ENCODE data around the gene HTT. TPM values are rescaled to one million over a fixed set of nuclear protein-coding genes. Genes with fewer than 3 reads are reported as not detected.

Gene HTT
- total and polyA plus RNA-seq, 2 of the 13 experiments (the other 11 are each of a cell fraction or from before 2014, with no cell fraction given), result 17.5 to 19.5 TPM

- TF ChIP-seq YY1 (IDR thresholded peaks at IDR 0.05; ENCODE audit: insufficient read depth, insufficient replicate concordance, low read depth, low read length) (no peak), ZBTB14 (CRISPR knock-in tag; IDR thresholded peaks at IDR 0.05) (no peak), ZNF546 (CRISPR knock-in tag; conservative IDR thresholded peaks at IDR 0.05) (no peak), ZFP36L2 (CRISPR knock-in tag; IDR thresholded peaks at IDR 0.05) (no peak), REST (IDR thresholded peaks at IDR 0.05; ENCODE audit: borderline replicate concordance in 1 of 2, low read depth in 1 of 2, low read length in 2 of 2) (no peak), HNRNPLL (IDR thresholded peaks at IDR 0.05; ENCODE audit: low read depth, low read length, poor library complexity, severe bottlenecking) (peak; percentile 51), TERF1 (CRISPR knock-in tag; IDR thresholded peaks at IDR 0.05) (no peak), HOXA5 (CRISPR knock-in tag; IDR thresholded peaks at IDR 0.05) (peak; percentile 90; the same call in 1 of the 2 replicates), ZNF362 (CRISPR knock-in tag; IDR thresholded peaks at IDR 0.05; ENCODE audit: borderline replicate concordance) (no peak), DR1 (CRISPR knock-in tag; IDR thresholded peaks at IDR 0.05) (no peak), ZNF619 (CRISPR knock-in tag; IDR thresholded peaks at IDR 0.05) (no peak), BRD4 (CRISPR knock-in tag; IDR thresholded peaks at IDR 0.05) (peak; percentile 68; the same call in 1 of the 2 replicates), ZBTB21 (CRISPR knock-in tag; IDR thresholded peaks at IDR 0.05) (no peak), ZNF773 (CRISPR knock-in tag; IDR thresholded peaks at IDR 0.05; ENCODE audit: borderline replicate concordance) (no peak), STAT5B (CRISPR knock-in tag; IDR thresholded peaks at IDR 0.05) (no peak), ISL2 (CRISPR knock-in tag; IDR thresholded peaks at IDR 0.05) (peak; percentile 68), ZNF83 (CRISPR knock-in tag; IDR thresholded peaks at IDR 0.05; ENCODE audit: borderline replicate concordance) (no peak), HNF1A (IDR thresholded peaks at IDR 0.05; ENCODE audit: low read depth) (no peak), HNF1A (CRISPR knock-in tag; IDR thresholded peaks at IDR 0.05; ENCODE audit: borderline replicate concordance) (peak; percentile 36; the same call in 1 of the 2 replicates)
Observed at GRCh38 chr4:3205995-3206394, 131.5 kb downstream of the HTT start (continued).

All from HepG2 (cell line).